GM21825 (cell line): ENCODE results near the gene NEMP1.
"Not testable (repeated sequence)": the region's sequence is repeated elsewhere in the genome, so short reads cannot be mapped to it uniquely, and the experiment has no call there.

Experiments
- ATAC-seq: cut with Tn5 transposase; IDR thresholded peaks from one replicate; pipeline ENCODE4 v1.9.1; 2021; ENCODE audit warnings: mild to moderate bottlenecking, moderate library complexity; ENCODE audit not compliant: unreplicated experiment

NEMP1 gene

DNA sequence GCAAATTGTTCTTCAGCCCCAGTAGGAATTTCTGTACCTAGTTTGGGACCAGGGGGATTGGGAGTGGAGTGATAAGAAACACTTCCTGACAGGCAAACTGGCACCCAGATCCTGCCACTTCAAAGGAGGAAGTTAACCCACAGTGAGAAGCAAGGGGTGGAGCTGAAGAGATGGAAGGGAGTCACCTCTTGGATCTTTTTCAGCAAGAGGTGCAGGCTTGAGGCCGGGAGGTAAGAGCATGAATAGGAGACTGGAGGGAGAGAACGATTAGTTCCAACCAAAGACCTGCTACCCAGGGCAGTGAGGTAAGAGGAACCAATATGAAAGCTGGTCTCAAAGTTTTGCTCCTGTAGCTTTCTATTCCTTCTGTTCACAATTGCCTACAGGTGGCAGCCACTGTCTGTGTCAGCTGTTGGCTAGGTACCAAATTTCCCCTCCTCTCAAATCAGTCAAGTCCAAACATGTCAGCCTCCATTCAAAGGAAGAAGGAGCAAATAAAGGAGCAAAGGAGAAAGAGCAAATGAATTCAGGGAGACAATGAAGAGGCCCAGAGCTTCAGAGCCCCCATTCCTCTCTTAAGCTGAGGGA, 47.4 kb downstream of the NEMP1 start:
- ATAC-seq: no peak

DNA sequence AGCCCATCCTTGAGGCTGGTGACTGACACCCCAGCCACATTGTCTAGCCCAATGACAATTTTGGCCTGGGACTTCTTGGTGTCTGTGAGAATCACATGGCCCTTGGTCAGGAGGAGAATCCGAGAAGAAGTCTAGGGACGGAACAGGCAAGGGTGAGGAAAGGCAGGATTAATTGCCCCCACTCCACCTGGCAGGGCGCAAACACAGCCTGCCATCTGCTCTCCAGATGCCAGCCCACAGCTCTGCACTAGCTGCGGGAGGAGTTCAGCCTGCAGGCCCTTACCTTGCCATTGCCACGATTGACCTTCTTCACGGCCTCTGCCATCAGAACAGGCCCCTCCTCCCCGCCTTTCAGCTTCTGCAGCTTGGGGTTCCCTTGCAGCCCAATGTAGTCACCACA, 49.1 kb downstream of the NEMP1 start:
- no peak for ATAC-seq

DNA sequence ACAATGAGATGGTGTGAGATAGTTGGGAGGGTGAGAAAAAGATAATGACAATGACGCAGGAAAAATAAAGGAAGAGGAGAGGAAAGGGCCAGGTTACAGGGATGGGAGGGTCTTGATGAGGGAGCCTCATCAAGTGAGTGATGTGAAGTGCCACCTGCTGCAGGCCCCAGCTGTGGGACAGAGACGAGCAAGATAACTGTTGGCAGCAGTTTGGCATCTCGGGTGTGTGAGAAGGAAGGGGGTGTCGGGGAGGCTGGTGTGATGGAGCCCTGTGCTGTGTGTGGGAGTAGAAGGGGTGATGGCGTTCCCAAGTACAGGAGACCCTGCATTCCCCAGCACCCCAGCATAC, 50.8 kb downstream of the NEMP1 start:
- no peak for ATAC-seq

DNA sequence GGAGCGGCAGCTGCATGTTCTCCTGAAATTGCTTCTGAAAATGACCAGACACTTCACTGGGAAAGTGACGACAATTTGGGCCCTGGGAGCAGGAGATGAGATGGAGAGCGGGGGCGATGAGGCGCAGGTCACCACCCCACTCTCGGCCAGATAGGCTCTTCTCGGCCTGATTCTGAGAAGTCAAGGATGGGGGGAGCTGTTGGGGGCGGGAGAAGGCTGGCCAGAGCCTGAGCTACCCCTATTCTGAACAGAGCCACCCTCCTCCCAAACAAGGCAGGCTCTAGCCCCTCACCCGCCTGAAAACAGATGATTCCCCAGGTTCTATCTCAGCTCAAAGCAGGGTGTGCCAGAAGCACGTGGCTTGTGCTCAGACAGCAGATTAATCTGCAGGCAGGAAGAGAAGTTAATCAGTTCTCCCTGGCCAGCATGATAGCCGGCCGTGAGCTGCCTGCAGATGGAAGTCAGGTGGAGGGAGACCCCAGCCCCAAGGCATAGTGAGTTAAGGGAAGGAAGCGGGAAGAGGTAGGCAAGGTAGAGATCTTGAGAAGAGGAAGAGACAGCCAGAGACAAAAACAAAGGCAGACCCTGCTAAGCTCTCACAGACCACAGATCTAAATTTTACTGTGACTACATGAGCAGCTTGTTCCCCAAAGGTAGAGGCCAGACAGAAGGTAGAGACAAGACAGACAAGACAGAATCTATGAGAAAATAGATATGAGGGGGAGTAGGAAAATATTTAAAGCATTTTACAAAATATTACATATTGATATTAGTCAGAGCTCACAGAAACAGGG, 51.4 kb downstream of the NEMP1 start:
- ATAC-seq: no peak

DNA sequence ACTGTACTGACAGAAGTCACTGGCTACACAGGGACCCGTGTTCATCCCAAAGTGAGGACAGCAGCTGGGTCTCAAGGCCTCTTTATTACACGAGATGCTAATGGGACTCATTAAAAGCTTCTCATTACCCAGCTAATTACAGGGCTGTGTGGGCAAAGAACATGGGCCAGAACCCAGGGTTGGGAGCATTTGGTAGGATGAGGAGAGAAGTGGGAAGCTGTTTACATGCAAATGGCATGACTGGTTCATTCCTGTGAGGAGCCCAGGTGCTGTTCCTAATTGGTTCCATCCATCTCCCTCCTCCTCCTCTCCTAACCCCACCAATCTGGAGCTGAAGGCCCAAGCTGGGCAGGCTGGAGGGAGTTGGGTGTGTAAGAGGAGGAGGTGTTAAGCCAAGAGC, 53.4 kb downstream of the NEMP1 start:
- no peak for ATAC-seq

DNA sequence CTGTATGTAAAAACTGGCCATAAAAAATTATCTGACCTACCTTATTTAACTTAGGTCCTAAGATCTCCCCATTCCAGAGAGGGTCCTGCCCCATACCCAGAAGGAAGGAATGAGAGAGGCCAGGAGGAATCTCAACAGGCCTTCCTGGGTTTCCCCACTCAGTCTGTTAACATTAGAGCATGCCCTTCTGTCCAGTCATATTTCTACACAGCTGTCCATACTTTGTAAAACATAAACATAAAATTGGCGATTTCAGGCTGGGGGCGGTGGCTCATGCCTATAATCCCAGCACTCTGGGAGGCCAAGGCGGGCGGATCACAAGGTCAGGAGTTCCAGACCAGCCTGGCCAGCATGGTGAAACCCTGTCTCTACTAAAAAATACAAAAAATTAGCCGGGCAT, 56.3 kb downstream of the NEMP1 start:
- ATAC-seq: not testable (repeated sequence)

DNA sequence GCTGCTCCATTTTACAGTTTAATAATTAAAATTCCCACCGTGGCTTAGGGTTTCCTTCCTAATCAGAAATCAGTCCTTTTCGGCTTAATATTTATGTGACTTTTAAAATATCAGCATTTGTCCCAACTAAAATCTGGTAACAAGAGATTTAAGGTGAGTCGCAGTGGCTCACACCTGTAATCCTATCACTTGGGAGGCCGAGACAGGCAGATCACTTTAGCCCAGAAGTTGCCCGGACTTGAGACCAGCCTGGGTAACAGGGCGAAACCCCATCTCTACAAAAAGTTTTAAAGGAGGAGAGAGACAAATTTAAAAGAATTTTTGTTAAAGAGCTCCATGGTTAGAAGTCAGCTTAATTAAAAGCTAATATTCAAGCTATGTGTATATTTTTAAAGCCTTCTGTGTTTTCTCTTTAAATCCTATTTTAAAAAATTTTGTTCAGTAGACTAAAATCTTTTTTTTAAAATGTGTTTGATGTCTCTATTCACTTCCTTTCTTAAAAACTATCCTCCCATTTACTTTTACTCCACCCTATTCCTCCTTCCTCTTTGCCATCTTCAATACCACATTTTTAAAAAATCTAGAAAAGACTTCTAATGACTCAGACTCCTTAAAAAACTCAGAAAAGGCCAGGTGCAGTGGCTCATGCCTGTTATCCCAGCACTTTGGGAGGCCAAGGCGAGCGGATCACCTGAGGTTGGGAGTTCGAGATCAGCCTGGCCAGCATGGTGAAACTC, 58.4 kb downstream of the NEMP1 start:
- no peak for ATAC-seq

DNA sequence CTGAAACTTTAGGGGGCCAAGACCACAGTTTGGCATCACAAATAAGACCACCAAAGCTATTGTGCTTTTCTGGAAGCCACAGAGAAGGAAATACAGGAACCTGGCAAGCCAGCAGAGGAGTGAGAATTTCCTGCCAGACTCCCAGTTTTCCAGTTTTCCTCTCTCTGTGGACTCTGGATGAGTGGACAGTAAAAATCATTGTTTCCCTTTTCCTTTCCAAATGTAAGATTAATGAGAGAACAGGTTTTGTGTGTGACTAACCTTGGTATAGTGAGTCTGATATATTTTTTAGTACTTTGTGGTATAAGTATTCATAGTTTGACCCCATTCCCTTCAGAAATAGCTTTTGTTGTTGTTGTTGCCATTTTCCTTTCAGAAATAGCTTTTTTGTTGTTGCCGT, 59.7 kb downstream of the NEMP1 start:
- ATAC-seq: no peak

DNA sequence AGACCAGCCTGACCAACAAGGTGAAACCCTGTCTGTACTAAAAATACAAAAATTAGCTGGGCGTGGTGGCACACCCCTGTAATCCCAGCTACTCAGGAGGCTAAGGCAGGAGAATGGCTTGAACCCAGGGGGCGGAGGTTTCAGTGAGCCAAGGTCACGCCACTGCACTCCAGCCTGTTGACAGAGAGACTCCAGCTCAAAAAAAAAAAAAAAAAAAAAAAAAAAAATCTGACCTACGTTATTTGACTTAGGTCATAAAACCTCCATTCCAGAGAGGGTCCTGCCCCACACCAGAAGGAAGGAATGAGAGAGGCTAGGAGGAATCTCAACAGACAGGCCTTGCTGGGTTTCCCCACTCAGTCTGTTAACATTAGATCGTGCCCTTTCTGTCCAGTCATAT, 60.2 kb downstream of the NEMP1 start:
- not testable (repeated sequence) for ATAC-seq

DNA sequence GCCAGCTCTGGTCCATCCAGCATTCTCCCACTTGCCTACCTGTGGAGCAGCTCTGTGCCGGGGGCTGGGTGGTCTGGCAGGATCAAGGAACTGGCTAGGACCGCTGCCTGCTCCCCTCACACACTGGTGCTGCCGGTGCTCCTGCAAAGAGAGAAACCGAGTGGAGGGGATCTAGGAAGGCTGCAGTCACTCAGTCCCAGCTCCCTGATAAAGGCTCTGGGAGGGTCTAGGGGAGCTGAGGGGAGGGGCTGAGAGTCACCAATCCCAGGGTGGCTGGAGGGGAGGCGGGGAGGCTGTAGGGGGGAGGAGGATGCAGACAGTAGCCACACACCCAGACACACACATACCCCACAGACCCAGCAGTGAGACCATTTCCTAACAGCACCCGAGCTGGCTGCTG, 62.2 kb downstream of the NEMP1 start, which contains the start of gene TAC3:
Gene TAC3 (minus strand): TSS at position 182 of the 400 bp plus-strand sequence. CDS start 732 bp downstream, outside the sequence.
- no peak for ATAC-seq

DNA sequence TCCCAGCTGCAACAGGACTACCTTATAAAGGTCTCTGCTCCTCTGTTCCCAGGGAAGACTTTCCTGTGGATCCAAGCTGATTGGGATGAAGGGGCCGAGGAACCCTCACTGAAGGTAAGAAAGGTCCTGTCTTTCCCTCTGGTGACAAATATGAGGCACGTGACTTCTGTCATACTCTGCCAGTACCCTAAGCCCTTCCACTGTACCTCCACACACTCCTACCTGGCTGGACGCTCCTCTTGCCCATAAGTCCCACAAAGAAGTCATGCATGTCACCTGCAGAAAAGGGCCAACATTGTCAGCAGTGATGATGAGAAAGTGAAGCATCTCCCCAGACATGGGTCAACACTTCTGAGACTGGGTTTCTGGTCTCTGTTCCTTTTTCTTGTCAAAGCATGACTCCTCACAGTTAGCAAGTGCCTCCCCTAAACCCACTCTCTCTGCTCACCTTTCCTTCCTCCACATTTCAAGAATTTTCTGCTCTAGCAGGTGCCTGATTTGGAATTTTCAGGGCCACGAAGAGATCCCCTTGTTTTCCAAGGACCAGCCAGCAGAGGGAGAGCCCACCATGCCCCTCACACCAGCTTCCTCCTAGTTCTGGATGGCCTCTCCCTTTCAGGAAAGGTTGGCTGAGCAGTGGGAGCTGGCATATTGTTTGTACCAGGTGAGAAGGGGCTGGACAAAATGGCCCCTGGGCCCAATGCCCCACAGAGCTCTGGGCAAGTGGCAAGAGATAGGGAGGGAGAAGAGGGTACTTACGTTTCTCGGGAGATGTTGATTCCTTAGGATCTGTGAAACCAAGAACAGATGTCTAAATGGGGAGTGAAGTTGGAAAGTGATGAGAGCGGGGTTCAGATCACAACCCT, 65.8 kb downstream of the NEMP1 start:
- ATAC-seq: peak; percentile 56

DNA sequence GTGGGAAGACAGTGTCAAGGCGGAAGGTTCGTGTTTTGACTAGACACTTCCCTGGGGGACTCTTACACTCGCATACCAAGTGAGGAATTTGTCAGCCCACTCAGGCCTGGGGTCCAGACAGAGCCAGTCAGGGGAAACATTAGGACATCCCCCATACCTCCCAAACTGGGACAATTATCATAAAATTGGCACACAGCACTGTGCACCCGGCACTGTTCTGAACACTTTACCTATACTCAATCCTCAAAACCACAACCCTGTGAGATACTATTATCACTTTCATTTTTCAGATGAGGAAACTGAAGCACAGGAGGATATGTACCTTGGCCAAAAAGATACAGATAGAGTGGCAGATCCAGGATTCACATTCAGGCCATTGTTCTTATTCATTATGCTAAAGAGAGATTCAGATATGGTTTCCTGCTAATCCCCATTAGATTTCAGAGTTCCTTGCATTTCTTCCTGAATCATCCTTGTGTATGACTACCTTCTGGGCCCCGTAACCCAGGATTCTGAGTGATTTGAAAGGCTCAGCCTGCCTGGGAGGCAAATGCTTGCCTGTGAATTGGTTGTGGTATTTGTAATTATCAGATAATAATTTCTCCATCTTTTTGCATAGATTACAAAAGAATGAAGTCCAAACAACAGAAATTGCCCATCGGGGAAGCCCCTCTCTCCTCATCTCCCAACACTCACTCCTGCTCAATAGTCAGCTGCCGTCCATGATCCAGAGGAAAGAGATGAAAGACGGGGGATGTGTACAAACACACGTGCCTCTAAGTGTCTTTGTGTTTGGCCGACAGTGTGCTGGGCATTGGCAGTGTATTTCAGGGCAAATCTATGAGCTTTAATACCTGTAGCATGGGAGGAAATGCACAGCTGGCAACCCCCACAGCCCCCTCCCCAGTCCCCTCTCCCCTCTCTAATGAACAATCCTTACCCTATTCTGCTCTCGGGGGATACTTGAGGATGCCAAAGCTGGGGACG, 66.9 kb downstream of the NEMP1 start:
- ATAC-seq: no peak

DNA sequence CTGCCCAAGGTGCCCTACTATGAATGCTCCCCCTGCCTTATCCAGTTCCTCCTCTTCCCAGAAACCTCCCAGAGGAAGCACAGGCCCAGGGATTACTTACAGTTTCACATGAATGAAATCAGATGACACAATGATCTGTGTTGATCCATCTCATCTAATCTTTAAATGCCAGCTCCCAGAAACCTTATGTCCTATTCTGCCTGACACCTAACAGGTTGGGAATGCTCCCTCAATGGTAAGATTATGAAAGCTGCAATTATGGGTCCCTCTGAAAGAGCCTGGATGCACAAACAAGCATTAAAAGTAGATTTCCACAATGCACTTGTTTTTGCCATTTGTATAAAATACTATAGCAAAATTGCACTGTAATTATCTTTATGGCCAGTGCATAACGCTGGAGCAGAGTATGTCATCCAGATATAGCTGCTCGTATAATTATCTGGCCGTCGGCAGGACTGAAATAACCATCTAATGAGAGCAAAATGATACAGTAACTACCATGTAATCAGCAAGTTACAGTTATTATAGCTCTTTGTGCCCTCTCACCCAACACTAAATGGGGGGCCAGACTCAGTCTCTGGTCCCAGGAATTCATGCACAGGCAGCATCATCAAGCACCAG, 67.9 kb downstream of the NEMP1 start:
- ATAC-seq: no peak

DNA sequence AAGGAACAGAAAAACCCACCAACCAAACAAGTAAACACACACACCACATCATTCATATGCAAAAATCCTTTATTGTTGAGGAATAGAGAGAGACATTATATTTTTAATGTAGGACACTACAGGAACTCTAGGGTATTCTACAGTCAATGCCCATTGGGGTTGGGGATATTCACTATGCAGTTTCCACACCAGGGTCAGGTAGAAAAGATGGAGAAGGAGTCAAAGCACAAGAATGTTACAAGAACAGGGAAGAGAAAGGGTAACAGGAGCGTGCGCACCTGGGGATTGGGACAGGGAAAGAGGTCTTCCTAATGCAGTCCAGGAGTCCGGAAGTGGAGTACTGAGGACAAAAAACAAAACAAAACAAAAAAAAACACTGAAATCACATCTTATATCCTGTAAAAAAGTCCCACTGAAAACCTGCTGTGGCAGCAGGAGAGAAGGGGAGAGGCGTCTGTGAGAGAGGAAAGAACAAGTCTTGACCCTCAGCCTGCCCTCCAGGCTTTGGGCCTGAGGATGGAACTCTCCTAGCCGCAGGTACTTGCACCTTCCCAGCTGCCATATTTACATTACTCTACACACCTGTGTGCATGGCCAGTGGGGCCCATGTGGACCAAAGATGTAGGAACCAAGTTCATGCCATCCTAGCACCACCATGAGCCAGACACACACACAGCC, 68.5 kb downstream of the NEMP1 start:
- no peak for ATAC-seq

DNA sequence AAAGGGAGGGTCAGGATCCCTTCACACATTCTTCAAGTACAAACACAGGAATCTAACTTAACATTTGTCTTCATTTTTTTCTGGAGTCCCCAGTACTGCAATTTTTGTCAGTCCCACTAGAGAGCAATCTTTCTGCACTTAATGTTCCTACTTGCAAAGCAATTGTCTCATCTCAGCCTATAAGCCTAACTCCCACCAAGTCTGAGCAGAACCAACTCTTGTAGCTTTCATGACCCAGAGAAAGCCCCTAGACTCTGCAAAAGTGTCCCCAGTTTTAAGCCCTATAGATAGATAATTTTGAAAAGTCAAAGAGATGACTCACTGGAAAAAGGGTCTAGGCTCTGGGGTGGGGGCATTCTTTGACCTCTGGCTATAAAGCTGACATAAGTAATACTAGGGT, 70.4 kb downstream of the NEMP1 start:
- no peak for ATAC-seq

DNA sequence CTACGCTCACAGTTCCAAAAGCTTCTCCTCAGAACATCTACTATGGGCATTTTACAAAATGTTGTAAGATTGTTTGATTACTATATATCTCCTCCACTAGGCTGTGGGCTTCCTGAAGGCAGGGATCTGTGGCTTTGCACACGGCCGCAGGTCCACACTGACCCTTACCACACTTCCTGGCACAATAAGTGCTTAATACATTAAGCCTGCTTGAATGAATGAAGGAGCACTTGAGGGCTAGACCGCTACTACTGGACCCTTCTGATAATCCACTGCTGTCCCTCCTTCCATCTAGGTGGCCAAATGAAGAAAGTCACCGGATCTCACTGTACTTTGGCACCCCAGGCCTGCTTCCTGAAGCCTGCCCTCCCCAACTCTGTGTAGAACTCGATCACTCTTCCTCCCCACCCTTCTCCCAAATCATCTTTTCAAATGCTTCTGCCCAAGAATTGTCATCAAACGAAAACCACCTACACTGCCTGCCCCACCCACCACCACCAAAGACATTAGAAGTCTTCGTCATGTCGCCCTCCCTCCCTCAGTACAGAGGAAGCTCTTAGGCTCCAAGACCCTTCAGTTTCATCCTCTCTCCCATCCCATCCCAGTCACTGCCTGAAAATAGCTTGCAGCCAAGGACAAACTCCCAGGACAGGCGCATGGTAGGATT, 71.6 kb downstream of the NEMP1 start:
- no peak for ATAC-seq

DNA sequence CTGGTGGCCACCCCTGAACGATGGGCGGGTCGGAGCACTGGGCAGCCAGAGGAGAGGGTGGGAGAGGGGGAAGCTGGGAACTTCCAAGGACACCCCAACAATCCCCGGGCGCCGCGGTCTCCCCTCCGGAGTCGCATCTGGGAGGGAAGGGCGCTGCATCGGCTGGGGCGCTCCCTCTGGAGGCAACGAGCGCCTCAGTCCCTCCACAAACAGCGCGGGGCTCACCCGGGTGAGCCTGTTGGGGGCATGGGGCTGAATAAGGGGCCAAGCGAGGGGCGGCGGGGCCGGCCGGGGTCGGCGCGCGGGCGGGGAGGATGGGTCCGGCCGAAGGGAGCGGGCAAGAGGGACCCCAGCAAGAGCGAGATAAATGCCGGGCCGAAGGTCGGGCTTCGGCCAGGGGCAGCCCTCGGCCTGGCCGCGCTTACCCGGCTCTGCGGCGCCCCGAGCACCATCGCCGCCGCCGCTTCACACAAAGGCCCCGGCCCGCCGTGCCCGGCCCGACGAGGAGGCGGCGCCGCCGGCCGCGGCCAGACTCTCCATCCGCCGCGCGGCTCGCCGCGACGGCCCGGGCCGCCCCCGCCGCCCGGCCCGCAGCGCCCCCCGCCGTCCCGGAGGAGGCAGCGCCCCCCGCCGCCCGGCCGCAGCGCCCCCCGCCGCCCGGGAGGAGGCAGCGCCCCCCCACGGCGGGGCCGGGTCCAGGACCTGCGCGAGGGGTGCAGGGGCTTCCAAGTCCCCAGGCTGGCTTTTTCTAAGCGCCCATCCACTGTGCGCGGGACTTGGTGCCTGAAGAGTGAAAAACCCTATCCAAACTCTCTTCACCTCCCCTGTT, 72.4 kb downstream of the NEMP1 start, which contains the start of gene ZBTB39:
Gene ZBTB39 (minus strand): TSS at position 567 of the 829 bp plus-strand sequence. CDS start 1,629 bp downstream, outside the sequence.
- ATAC-seq: peak; percentile 69
